GM12878 (cell line): ENCODE results near the gene ZNF365. TPM values are rescaled to one million over a fixed set of nuclear protein-coding genes. Genes with fewer than 3 reads are reported as not detected.

ENCODE experiments used
- CBX5 ChIP-seq: sonication (generic); IDR thresholded peaks from 2 replicates; pipeline ENCODE4 v1.6.1; 2016; ENCODE audit warnings: low read depth, moderate library complexity, mild to moderate bottlenecking, inconsistent platforms
- IKZF2 ChIP-seq, 2 experiments: fragments of 450-650 bp; IDR thresholded peaks; 2 replicates each; pipeline ENCODE4 v1.6.1; 2017; ENCODE audit warnings: mild to moderate bottlenecking in 2 of 2, moderate library complexity in 2 of 2
- POU2F2 ChIP-seq: IDR thresholded peaks from 3 replicates; pipeline ENCODE4 v1.6.1; 2011; ENCODE audit warnings: low read depth, mild to moderate bottlenecking, low read length, borderline replicate concordance
- TAF1 ChIP-seq: IDR thresholded peaks from 2 replicates; pipeline ENCODE4 v1.6.1; 2011; ENCODE audit warnings: mild to moderate bottlenecking, low read depth, low read length, borderline replicate concordance
- polyA plus RNA-seq, 11 experiments: library from polyadenylated mRNA; depleted of rRNA in 4 of 11; unstranded in 6 of 11; stranded (reverse) in 5 of 11; fragments of >200 nt; fragmentation: Nextera tagmentation in 4 of 11; fragmentation: Illumina TruSeq in 1 of 11; extraction: Ambion mirVana in 4 of 11; extraction: Trizol in 1 of 11; gene quantifications; 1 replicate in 1 of 11; 2 replicates in 10 of 11; pipeline versions ENCODE4 v1.2.1 to v1.2.3, GENCODE V29; 2011 to 2016; ENCODE audit warnings: inconsistent platforms in 2 of 11, missing spikeins in 2 of 11, low read depth in 1 of 11
- total RNA-seq, 4 experiments: library from RNA; depleted of rRNA in 3 of 4; stranded (reverse); fragments of >200 nt in 3 of 4; fragmentation: Illumina TruSeq in 1 of 4; extraction: Trizol in 1 of 4; gene quantifications; 2 replicates each; pipeline versions ENCODE4 v1.2.1 to v1.2.3, GENCODE V29; 2013 to 2021
- TF ChIP-seq, protein P1 (sequence below): fragments of 450-650 bp; IDR thresholded peaks from 2 replicates; pipeline ENCODE4 v1.6.1; 2014; ENCODE audit warnings: mild to moderate bottlenecking
- TF ChIP-seq, protein P2 (sequence below): fragments of 450-650 bp; IDR thresholded peaks from 2 replicates; pipeline ENCODE4 v1.6.1; 2017; ENCODE audit warnings: mild to moderate bottlenecking
- TF ChIP-seq, protein P3 (sequence below): fragments of 450-650 bp; formaldehyde crosslinking; IDR thresholded peaks from 2 replicates; pipeline ENCODE4 v1.4.0; 2022; ENCODE audit warnings: mild to moderate bottlenecking, moderate library complexity

The ZNF365 gene
- total and polyA plus RNA-seq, 10 of the 15 experiments (the other 5 are each of a cell fraction or from before 2014, with no cell fraction given) = 0.08 TPM; not detected in 9

DNA sequence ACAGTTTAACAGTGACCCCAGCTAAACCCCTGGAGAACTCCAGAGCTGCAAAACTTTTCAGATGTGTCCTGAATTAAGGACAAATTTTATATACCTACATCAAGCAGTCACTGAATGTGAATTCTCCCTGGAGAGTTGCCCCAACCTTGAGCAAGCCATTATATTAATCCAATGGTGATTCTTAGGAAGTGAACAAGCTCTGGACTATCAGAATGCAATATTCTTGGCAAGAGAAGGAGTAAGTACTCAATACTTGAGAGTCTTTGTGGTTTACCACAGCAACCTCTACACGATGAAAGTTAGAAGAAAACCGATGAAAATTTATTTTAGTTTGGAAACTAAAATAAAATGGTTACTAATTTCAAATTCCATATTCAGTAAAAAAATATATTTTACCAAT lies 19.3 kb upstream of the ZNF365 start (continued):
- TF ChIP-seq, protein P1, sequence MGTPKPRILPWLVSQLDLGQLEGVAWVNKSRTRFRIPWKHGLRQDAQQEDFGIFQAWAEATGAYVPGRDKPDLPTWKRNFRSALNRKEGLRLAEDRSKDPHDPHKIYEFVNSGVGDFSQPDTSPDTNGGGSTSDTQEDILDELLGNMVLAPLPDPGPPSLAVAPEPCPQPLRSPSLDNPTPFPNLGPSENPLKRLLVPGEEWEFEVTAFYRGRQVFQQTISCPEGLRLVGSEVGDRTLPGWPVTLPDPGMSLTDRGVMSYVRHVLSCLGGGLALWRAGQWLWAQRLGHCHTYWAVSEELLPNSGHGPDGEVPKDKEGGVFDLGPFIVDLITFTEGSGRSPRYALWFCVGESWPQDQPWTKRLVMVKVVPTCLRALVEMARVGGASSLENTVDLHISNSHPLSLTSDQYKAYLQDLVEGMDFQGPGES = no peak
- no peak for TF ChIP-seq POU2F2
- TF ChIP-seq, protein P2, sequence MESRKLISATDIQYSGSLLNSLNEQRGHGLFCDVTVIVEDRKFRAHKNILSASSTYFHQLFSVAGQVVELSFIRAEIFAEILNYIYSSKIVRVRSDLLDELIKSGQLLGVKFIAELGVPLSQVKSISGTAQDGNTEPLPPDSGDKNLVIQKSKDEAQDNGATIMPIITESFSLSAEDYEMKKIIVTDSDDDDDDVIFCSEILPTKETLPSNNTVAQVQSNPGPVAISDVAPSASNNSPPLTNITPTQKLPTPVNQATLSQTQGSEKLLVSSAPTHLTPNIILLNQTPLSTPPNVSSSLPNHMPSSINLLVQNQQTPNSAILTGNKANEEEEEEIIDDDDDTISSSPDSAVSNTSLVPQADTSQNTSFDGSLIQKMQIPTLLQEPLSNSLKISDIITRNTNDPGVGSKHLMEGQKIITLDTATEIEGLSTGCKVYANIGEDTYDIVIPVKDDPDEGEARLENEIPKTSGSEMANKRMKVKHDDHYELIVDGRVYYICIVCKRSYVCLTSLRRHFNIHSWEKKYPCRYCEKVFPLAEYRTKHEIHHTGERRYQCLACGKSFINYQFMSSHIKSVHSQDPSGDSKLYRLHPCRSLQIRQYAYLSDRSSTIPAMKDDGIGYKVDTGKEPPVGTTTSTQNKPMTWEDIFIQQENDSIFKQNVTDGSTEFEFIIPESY = no peak
- TF ChIP-seq, protein P3, sequence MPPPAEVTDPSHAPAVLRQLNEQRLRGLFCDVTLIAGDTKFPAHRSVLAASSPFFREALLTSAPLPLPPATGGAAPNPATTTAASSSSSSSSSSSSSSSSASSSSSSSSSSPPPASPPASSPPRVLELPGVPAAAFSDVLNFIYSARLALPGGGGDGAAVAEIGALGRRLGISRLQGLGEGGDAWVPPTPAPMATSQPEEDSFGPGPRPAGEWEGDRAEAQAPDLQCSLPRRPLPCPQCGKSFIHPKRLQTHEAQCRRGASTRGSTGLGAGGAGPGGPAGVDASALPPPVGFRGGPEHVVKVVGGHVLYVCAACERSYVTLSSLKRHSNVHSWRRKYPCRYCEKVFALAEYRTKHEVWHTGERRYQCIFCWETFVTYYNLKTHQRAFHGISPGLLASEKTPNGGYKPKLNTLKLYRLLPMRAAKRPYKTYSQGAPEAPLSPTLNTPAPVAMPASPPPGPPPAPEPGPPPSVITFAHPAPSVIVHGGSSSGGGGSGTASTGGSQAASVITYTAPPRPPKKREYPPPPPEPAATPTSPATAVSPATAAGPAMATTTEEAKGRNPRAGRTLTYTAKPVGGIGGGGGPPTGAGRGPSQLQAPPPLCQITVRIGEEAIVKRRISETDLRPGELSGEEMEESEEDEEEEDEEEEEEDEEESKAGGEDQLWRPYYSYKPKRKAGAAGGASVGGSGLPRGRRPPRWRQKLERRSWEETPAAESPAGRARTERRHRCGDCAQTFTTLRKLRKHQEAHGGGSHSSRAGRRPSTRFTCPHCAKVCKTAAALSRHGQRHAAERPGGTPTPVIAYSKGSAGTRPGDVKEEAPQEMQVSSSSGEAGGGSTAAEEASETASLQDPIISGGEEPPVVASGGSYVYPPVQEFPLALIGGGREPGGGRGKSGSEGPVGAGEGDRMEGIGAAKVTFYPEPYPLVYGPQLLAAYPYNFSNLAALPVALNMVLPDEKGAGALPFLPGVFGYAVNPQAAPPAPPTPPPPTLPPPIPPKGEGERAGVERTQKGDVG (CRISPR knock-in tag) = no peak
- TF ChIP-seq TAF1 = no peak
- TF ChIP-seq IKZF2 (IDR thresholded peaks at IDR 0.05) = no peak
- TF ChIP-seq CBX5 = no peak
